Skeletal muscle cell (primary cell): ENCODE data around the gene FIBP.
A peak's percentile ranks its signal among the peaks of the same experiment; 100 is the strongest.

ENCODE experiments used
- DNase-seq: peaks from one replicate; pipeline ENCODE4 v3.0.0-alpha.2; 2010; ENCODE audit warnings: low read depth
- H3K4me3 ChIP-seq: 2 replicates; pipeline ENCODE4 v1.5.1; 2011; ENCODE audit warnings: low read depth, mild to moderate bottlenecking, control low read depth, low read length, moderate library complexity

Gene FIBP

DNA sequence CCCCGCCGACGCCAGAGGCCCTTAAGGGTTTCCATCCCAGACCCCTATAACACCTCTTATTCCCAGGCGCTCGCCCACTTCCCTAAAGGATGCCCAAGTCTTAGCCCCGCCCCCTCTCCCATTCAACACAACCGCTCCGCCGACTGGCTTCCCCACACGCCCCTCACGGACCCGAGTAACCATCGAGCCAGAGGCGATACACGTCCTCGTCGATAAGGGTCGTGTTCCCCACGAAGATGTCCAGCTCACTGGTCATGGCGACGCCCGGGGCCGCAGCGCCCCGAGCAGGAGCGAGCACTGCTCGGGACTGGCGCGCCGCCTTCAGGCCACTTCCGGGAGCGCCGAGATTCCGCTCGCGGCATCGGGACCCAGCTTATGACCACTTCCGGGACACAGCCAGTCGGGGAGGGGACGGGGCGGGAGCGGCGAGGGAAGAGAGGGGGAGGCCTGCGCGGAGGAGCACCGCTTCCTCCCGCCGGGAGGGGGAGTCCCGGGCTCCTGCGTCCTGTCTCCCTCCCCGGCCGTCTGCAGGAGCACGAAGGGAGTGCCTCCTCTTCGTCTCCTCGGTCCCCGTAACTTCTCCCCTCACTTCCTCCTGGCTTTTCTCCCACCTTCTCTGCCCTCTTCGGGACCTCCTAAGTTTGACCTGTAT lies at the start of gene FIBP:
TSS of gene FIBP (minus strand) at position 309 of the 652 bp plus-strand sequence. CDS start at position 256, 53 bp downstream.
- peak within 1 kb of the TSS; percentile 83 for H3K4me3 ChIP-seq
- DNase-seq = peak; percentile 90

DNA sequence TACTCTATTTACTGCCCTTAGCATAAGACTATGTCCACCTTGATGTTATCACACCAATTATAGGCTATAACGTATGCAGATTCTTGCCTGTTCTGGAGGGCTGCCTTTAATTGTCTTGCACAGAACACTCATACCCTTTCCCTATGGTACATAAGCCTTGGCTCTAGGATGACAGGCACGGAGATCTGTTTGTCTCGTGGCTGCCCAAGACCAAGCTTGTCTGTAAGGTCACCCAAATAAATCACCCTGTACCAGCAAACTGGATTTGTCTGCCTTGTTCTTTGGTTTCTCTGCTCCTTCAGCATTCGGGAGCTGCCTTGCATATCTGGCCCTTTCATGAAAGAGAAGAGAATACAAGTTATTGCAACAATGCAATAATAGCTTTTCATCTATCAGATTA lies 49.5 kb upstream of the FIBP start:
- no peak overlapping the region for H3K4me3 ChIP-seq
- no peak for DNase-seq

DNA sequence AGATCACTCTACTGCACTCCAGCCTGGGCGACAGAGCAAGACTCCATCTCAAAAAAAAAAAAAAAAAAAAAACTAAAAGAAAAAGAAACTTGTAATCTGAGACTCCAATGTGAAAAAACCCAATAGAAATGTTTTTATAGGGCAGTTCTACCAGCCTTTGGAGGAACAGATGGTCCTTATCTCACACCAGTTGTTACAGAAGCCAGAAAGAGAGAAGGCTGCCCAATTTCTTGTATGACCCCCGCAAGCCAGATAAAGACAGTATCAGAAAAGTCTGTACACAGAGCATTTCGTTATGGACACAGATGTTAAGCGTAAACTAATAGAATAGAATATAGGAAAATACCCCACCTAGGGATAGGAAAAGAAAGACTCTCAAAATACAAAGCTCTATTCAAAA lies 45.7 kb upstream of the FIBP start:
- no peak for DNase-seq
- no peak overlapping the region for H3K4me3 ChIP-seq

GRCh38 chr11:65932558-65932919 lies 44.3 kb upstream of the FIBP start:
- no peak overlapping the region for H3K4me3 ChIP-seq
- DNase-seq = no peak

DNA sequence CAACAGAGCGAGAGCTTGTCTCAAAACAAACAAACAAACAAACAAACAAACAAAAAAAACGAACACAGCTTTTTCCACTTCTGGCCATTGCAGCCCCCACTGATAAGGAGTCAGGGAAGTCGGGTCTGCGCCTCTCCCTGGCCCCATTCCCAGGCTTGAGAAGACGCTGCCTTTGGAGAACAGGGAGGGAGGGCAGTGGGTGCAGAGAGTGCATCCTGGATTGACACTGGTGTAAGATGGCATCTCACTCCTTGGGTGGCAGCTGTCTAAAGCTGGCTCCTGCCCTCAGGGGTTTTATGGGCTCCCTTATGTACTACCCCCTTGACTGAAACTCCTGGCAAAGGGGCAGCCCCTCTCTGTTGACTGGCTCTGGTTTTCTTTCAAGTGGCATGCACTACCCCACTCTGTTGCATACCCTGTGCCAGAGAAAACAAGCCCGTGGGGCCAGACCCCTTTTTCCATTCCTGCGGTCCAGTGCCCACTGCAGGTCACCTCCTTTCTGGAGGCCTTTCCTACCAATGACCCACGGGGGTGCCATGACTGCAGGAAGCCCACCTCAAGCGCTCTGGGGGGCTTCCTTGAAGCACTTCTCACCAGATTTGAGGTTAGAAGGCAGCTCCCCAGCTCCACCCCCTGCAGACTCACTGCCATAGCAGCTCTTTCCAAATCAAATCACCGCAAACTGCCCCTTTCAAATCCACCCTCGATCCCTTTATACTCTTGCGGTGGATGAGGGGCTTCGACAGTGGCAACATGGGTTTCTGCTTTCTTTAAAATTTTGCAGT lies 43.7 kb upstream of the FIBP start:
- no peak overlapping the region for H3K4me3 ChIP-seq
- no peak for DNase-seq

DNA sequence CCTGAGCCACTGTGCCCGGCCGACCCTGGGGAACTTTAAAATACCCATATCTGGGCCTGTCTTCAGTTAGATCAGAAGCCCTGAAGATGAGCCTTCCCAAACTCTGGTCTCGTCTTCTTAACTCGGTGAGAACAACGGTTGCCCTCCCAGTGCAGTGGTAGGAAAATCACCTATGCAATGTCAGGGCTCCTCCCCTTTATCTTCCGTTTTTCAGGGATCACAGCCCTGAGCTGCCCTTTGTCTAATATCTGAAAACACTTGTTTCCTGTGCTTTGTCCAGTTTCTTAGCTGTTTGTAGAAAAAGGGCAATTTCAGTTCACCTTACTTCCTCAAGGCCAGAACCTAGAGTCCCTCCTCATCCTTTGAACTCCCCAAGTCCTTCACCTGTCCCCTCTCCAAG lies 40.4 kb upstream of the FIBP start:
- no peak overlapping the region for H3K4me3 ChIP-seq
- DNase-seq = no peak

DNA sequence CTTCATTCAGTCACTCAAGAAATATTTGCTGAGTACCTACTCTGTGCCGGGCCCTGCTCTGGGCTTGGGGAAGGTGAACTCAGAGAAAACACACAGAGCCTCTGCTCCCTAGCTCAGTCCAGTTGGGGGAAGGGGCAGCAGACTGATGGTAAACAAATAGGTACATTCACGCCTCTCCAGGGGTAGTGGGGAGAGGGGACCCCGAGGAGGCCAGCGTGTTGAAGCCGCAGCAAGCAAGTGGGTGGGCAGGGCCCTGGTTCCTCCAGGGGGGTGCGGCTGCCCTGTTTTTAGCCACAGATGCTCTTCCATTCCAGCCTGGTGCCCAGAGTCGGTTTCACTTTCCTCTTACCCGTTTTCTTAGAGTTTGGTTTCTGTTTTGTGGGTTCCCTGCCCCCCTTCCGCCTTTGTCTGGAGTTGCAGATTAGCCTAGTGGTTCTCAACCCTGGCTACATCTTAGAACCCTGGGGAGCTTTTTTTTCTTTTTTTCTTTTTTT lies 39.7 kb upstream of the FIBP start:
- no peak overlapping the region for H3K4me3 ChIP-seq
- DNase-seq = no peak

- no peak overlapping the region for H3K4me3 ChIP-seq
- DNase-seq = no peak
Observed at GRCh38 chr11:65925397-65925796, 37.1 kb upstream of the FIBP start.

DNA sequence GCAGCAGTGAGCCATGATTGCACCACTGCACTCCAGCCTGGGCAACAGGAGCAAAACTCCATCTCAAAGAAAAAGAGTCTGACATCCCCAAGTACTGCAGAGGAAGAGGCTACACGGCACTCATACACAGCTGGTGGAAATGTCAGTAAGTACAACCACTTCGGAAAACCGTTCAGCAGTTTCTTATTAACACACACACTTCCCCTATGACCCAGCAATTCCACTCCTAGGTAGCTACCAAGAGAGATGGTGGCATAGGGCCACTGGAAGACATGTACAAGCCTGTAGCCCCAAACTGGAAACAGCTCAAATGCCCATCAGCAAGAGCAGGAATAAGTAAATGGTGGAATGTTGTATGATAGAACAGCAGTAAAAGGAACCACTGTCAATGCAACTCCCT lies 34.3 kb upstream of the FIBP start:
- H3K4me3 ChIP-seq = no peak overlapping the region
- no peak for DNase-seq

- DNase-seq = no peak
- H3K4me3 ChIP-seq = no peak overlapping the region
Observed at GRCh38 chr11:65921876-65922275, 33.6 kb upstream of the FIBP start.

DNA sequence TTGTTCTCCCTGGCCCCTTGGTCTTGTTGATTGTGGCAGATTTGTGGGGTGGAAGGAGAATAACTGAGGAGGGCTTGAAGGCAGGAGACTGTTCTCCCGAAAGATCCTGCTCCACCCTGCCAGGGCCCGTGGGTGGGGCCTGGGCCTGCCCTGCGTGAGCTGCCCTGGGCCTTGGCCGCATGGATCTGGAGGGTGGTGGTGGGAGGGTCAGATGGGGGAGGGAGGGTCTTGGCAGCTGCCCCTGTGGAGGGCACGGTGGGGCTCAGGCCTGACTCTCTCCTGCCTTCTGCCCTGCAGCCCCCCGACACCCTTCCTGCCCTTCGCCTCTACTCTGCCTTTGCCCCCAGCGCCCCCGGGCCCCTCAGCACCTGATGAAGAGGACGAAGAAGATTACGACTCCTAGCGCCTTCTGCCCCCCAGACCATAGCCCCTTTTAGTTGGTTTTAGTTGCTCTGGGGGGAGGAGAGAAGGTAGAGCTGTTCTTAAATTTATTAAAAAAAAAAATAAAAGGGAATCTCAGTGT lies 32.8 kb upstream of the FIBP start:
- DNase-seq = no peak
- H3K4me3 ChIP-seq = peak overlapping the region; percentile 75

DNA sequence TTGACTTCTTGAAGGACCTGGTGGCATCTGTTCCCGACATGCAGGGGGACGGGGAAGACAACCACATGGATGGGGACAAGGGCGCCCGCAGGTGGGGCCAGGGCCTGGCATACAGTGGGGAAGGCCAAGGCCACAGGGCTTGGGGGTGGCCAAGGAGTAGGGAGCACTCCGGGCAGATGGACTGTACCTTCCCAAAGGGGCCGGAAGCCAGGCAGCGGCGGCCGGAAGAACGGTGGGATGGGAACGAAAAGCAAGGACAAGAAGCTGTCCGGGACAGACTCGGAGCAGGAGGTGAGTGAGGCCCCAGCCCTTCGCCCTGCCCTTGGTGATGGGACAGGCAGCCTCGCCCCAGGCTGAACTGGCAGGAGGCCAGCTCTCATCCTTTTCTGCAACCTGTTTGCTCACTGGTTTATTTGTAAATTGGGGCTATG lies 32.1 kb upstream of the FIBP start:
- no peak for DNase-seq
- peak overlapping the region; percentile 75 for H3K4me3 ChIP-seq

DNA sequence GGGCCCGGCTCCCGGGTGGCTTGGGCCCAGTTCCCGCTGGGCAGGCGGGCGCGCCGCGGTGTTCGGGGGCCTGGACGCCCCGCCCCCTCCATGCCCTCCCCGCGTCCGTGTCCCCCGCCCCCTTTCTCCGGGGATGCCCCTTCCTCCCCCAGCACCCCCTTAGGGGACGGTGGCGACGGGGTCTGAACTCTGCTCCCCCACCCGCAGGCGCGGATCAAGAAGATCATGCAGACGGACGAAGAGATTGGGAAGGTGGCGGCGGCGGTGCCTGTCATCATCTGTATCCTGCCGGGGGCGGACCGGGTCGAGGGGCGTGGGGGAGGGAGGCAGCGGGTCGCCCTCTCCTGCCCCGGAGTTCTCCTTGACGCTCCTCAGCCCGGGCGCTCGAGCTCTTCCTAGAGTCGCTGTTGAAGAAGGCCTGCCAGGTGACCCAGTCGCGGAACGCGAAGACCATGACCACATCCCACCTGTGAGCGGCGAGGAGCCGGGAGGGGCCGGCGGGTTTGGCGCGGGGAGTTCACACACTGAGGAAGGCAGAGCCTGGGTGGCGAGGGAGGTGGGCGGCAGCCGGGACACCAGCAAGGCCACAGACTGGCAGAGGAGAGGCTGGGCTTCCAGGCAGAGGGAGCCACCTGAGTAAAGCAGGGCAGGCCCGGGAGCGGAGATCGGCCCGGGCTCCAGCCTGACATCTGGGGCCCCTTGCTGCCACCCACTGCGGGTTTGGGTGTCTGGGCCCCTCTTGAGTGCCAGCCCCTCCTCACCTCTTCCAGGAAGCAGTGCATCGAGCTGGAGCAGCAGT lies 31.5 kb upstream of the FIBP start:
- no peak for DNase-seq
- H3K4me3 ChIP-seq = peak overlapping the region; percentile 75

DNA sequence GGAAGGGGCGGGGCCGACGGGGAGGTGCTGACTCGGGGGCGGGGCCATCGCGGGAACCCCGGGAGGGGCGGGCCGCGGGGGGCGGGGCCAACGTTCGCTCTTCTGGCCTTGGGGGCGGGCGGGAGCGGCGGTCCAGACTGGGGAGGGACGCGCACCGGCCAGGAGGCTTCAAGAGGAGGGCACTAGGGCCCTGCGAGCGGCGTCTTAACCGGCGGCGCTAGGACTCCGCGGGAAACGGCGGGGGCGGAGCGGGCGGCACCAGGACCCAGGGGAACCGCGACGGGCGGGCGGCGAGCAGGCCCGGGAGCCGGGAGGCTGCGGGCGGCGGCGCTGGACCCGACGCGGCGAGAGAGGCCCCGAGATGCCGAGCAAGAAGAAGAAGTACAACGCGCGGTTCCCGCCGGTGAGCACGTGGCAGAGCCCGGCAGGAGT lies 30.9 kb upstream of the FIBP start, which contains the start of gene DRAP1:
TSS of gene DRAP1 (plus strand) at position 286 of the 432 bp plus-strand sequence. CDS start at position 362, 76 bp downstream.
- peak within 1 kb of the TSS; percentile 95 for H3K4me3 ChIP-seq
- peak; percentile 96 for DNase-seq

GRCh38 chr11:65918211-65919140 lies 30.2 kb upstream of the FIBP start, which contains the start of gene C11orf68:
Gene C11orf68, minus strand, starts transcription at chr11:65919062. Its CDS starts 31 bp downstream, at chr11:65919031.
- DNase-seq = no peak
- peak within 1 kb of the TSS; percentile 95 for H3K4me3 ChIP-seq

DNA sequence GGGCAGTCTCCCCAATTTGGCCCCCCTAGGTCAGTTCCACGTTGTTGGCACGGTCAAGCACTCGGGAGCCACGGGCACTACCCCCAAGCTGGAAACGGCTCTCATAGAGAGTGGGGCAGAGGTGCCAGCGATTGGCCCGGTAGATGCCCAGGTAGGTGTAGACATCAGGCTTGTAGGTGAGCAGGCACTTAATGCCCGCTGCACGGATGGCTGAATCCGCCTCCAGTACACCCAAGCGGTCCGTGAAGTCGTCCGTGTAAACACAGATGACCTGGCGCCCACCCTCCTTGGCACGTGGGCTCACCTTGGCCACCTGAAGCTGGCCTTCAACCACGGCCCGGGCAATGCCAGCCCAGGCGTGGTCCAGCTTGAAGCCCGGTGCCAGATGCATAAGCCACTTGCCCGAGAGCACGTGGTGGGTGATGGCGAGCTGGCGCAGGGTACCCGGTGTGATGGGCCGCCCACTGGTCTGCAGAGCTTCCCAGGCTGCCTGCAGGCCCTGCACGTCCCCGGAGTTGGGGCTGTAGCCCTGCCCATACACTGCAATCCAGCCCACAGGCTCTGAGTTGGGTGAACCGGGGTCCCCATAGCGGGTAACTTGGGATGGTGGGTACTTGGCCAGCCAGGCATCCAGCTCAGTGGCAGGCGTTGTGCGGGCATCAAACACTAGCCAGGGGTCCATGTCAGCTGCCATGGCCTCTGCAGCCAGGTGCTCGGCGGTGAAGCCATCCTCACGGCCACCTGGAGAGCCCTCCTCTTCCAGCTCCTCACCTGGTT lies 29.4 kb upstream of the FIBP start:
- H3K4me3 ChIP-seq = peak overlapping the region; percentile 95
- no peak for DNase-seq

DNA sequence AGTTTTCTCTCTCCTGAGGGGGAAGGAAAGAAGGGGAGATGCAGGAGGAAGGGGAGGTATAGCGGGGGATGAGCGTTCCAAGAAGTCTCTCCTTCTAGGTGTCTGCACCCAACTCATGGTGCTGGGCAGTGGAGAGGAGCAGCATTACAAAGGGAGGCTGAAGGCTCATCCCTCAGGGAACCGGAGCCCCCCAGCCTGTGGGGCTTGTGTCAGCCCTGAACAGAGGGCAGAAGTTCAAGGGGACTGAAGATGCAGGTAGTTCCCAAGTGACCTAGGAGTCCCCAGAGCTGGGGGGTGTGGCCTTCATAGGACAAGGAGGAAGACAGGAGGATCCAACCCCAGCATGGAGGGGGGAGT lies 28.8 kb upstream of the FIBP start:
- H3K4me3 ChIP-seq = peak overlapping the region; percentile 95
- no peak for DNase-seq

- no peak overlapping the region for H3K4me3 ChIP-seq
- DNase-seq = no peak
Observed at GRCh38 chr11:65916391-65916790, 28.1 kb upstream of the FIBP start.
